Type B pancreatic cell (in vitro differentiated cells): Measurements from ENCODE around the gene ZNF837. TPM values are rescaled to one million over a fixed set of nuclear protein-coding genes. Genes with fewer than 3 reads are reported as not detected.

Source experiments
- DNase-seq: peaks from one replicate; pipeline ENCODE4 v3.0.0; 2021; ENCODE audit warnings: mixed read lengths; ENCODE audit not compliant: unreplicated experiment; ENCODE audit errors: extremely low spot score
- H3K27ac Mint-ChIP-seq: 2 replicates; pipeline ENCODE4 v1.8.0; 2021; ENCODE audit warnings: mild to moderate bottlenecking, mixed read lengths
- H3K27me3 Mint-ChIP-seq: 2 replicates; pipeline ENCODE4 v1.8.0; 2021; ENCODE audit warnings: mixed read lengths
- H3K36me3 Mint-ChIP-seq: 2 replicates; pipeline ENCODE4 v1.8.0; 2021; ENCODE audit warnings: mixed read lengths
- H3K4me1 Mint-ChIP-seq: one replicate; pipeline ENCODE4 v1.8.0; 2021; ENCODE audit warnings: mixed read lengths; ENCODE audit not compliant: unreplicated experiment
- H3K4me3 Mint-ChIP-seq: 2 replicates; pipeline ENCODE4 v1.8.0; 2021; ENCODE audit warnings: mild to moderate bottlenecking, mixed read lengths
- H3K9me3 Mint-ChIP-seq: 2 replicates; pipeline ENCODE4 v1.8.0; 2021; ENCODE audit warnings: mixed read lengths
- CTCF ChIP-seq: fragments of 200-600 bp; sonication (generic); conservative IDR thresholded peaks from 2 replicates; pipeline ENCODE4 v1.5.0; 2021; ENCODE audit warnings: antibody characterized with exemption, mild to moderate bottlenecking
- total RNA-seq: library from RNA; stranded (reverse); gene quantifications from 2 replicates; pipeline ENCODE4 v1.2.1, GENCODE V29; 2021; ENCODE audit warnings: low replicate concordance

ZNF837 gene
- total RNA-seq, 1 donor from 2014 or later: 2.8 TPM

- no peak for TF ChIP-seq CTCF
- peak overlapping the region; percentile 93 for H3K4me3 Mint-ChIP-seq
- no peak for DNase-seq
- H3K27ac Mint-ChIP-seq: no peak overlapping the region
- H3K9me3 Mint-ChIP-seq: no peaks in the 10 kb centered on the region
- H3K27me3 Mint-ChIP-seq: peaks cover 33% of the 10 kb centered on the region
- peaks cover 4% of the 10 kb centered on the region for H3K4me1 Mint-ChIP-seq
- peaks cover 7% of the 10 kb centered on the region for H3K36me3 Mint-ChIP-seq
These were observed 33.6 kb downstream of the ZNF837 start for GRCh38 chr19:58346961-58347929.

GRCh38 chr19:58345558-58345957, 35.3 kb downstream of the ZNF837 start:
- Mint-ChIP-seq H3K9me3 (no peaks in the 10 kb centered on the region), H3K4me1 (peaks cover 4% of the 10 kb centered on the region), H3K27me3 (peaks cover 33% of the 10 kb centered on the region), H3K27ac (no peak overlapping the region), H3K4me3 (peak overlapping the region; percentile 81), H3K36me3 (peaks cover 15% of the 10 kb centered on the region)
- no peak for TF ChIP-seq CTCF
- no peak for DNase-seq

- Mint-ChIP-seq H3K27me3 (no peaks in the 10 kb centered on the region), H3K9me3 (no peaks in the 10 kb centered on the region), H3K36me3 (peaks cover 26% of the 10 kb centered on the region), H3K27ac (no peak overlapping the region), H3K4me1 (no peaks in the 10 kb centered on the region), H3K4me3 (no peak overlapping the region)
- no peak for DNase-seq
- TF ChIP-seq CTCF: peak; percentile 53
These were observed 41.8 kb downstream of the ZNF837 start for GRCh38 chr19:58338825-58339558.

GRCh38 chr19:58338336-58338735, 42.5 kb downstream of the ZNF837 start:
- Mint-ChIP-seq H3K9me3 (no peaks in the 10 kb centered on the region), H3K4me1 (no peaks in the 10 kb centered on the region), H3K27me3 (no peaks in the 10 kb centered on the region), H3K27ac (no peak overlapping the region), H3K36me3 (peaks cover 26% of the 10 kb centered on the region), H3K4me3 (no peak overlapping the region)
- TF ChIP-seq CTCF: no peak
- no peak for DNase-seq

GRCh38 chr19:58336820-58337219, 44.0 kb downstream of the ZNF837 start:
- Mint-ChIP-seq H3K27ac (no peak overlapping the region), H3K27me3 (no peaks in the 10 kb centered on the region)
- no peak for TF ChIP-seq CTCF

More at GRCh38 chr19:58336820-58337219, 44.0 kb downstream of the ZNF837 start:
- H3K9me3 Mint-ChIP-seq: no peaks in the 10 kb centered on the region
- no peak for DNase-seq
- H3K4me3 Mint-ChIP-seq: no peak overlapping the region
- peaks cover 22% of the 10 kb centered on the region for H3K36me3 Mint-ChIP-seq
- no peaks in the 10 kb centered on the region for H3K4me1 Mint-ChIP-seq
